GM12873 (cell line): ENCODE results near the gene MYO19.

Source experiments
- CTCF ChIP-seq: IDR thresholded peaks from 2 replicates; pipeline ENCODE4 v1.5.1; 2012; ENCODE audit warnings: low read depth, mild to moderate bottlenecking, moderate library complexity, low read length, control low read depth; ENCODE audit not compliant: insufficient read depth; ENCODE audit errors: missing control alignments

MYO19 gene

GRCh38 chr17:36511216-36511615, 23.5 kb downstream of the MYO19 start:
- TF ChIP-seq CTCF = no peak

GRCh38 chr17:36510636-36511035, 24.0 kb downstream of the MYO19 start:
- no peak for TF ChIP-seq CTCF

GRCh38 chr17:36509272-36509985, 25.2 kb downstream of the MYO19 start:
- TF ChIP-seq CTCF = no peak

GRCh38 chr17:36507266-36507665, 27.4 kb downstream of the MYO19 start:
- TF ChIP-seq CTCF = no peak

GRCh38 chr17:36506831-36507230, 27.8 kb downstream of the MYO19 start:
- no peak for TF ChIP-seq CTCF

- no peak for TF ChIP-seq CTCF
Observed at GRCh38 chr17:36506249-36506826, 28.3 kb downstream of the MYO19 start.

- no peak for TF ChIP-seq CTCF
Observed at GRCh38 chr17:36505171-36505570, 29.5 kb downstream of the MYO19 start.
